Activated CD4-positive, alpha-beta T cell treated with anti-CD3 and anti-CD28 coated beads, Interleukin-2, amount 50 U/mL, for 48 hours (primary cell): ENCODE results near the gene ADCK1.
"Not testable (repeated sequence)": the region's sequence is repeated elsewhere in the genome, so short reads cannot be mapped to it uniquely, and the experiment has no call there.

Source experiments
- DNase-seq, 2 experiments: peaks; one replicate each; pipeline ENCODE4 v3.0.0-alpha.2; 2020

The ADCK1 gene

GRCh38 chr14:77903937-77904617 lies 104.2 kb downstream of the ADCK1 start:
- DNase-seq = no peak

DNA sequence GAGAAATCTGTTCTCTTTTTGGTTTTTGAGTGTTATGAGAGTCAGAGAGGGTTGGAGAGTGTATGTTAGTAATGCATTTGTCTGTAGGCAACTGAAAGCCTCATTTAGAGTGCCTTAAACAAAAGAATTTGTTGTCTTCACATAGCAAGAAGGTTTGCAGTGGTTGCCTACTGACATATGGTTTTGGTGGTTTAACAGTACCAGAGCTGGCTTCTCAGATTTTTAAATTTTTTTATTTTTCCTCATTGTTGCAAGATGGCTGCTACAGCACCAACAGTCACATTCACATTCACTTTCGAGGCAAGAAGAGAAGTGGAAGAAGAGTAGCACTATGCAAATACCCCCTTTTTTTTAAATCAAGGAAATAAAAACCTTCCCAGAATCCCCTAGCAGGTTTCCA lies 106.5 kb downstream of the ADCK1 start:
- DNase-seq = no peak

GRCh38 chr14:77908847-77909246 lies 108.9 kb downstream of the ADCK1 start:
- no peak for DNase-seq

- no peak for DNase-seq
These were observed 110.0 kb downstream of the ADCK1 start for GRCh38 chr14:77909911-77910310.

DNA sequence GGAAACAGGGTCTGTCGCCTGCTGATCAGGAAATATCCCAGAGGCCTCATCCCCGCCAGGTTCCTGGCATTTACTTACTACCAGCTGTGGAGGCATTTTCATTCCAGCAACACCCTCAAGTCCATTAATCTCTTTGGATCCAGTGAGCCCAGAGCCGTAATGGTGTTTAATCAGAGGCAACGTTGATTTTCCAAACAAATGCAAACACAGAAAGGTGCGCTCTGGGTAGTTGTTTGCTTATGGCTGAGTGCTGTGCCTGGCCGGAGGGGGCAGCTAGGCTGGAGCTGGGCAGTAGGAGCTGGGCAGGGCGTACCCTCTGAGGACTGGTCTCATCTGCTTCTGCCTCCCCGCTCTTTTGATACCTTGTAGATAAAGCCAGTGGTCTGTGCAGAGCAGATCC lies 110.6 kb downstream of the ADCK1 start:
- no peak for DNase-seq

DNA sequence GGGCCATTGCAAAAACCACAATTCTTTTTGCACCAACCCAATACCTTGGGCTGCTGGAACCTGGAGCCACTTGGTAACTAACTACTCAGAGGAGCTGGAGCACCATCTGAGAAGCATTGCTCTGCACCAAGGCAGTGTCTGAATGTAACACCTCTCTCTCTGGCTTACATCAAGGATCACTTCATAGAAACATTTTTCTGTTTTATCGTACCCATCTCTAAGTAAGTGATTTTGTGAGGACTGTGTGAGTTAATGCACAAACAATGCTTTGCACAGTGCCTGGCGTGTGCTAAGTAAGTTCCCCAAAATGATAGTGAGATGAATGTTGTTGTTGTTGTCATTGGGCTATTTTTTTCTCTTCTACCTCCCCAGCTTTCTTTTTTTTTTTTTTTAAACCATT lies 111.4 kb downstream of the ADCK1 start:
- DNase-seq = no peak

GRCh38 chr14:77912754-77913556 lies 113.0 kb downstream of the ADCK1 start:
- no peak for DNase-seq

GRCh38 chr14:77914073-77914721 lies 114.3 kb downstream of the ADCK1 start:
- no peak for DNase-seq

GRCh38 chr14:77915390-77915789 lies 115.5 kb downstream of the ADCK1 start:
- DNase-seq = not testable (repeated sequence)

DNA sequence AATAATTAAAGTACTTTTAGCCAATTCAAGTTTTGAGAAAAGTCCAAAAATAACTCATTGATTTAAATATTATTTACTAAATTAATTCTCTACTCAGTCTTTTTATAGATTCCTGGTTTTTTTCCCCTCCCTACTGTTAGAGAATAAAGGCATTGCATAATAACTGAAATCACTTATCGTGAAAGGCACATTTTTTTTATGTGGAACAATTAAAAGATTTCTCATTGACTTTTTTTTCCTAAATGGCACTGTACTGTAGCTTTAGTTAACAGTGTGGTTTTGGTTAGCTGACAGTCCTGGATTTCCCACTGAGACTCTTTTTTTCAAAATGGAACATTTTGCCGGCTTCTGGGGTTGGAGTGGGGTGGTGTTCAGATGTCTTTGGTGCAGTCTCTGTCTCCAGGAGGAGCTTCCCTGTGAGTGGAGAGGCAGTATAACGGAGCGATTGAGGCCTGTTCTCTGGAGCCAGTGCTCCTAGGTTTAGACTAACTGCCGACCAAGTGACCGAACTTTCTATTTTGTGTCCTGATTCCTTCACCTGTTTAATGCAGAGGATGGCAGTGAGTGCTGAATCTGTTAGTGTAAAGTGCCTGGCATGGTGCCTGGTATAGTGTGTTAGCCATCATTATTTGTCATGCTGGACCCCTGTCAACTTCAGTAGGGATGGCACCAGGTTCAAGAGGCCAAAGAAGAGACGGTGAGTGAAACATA lies 117.7 kb downstream of the ADCK1 start:
- no peak for DNase-seq

DNA sequence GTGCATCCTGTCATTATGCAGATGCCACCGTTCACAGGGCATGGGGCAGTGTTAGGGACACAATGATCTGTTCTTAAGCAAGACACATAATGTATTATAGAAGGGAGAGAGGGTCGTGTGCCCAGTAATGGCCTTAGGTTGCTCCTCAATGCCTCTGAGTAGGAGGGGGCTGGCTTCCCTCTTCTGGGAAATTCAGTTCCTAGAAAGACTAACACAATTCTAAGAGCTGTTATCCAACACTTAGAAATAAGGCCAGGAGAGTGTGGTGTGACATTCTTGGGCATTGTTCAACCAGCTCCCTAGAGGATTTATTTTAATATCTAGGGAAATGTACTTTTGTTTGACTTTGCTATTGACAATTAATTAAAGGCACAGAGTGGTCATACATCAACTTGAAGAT lies 118.5 kb downstream of the ADCK1 start:
- DNase-seq = no peak

DNA sequence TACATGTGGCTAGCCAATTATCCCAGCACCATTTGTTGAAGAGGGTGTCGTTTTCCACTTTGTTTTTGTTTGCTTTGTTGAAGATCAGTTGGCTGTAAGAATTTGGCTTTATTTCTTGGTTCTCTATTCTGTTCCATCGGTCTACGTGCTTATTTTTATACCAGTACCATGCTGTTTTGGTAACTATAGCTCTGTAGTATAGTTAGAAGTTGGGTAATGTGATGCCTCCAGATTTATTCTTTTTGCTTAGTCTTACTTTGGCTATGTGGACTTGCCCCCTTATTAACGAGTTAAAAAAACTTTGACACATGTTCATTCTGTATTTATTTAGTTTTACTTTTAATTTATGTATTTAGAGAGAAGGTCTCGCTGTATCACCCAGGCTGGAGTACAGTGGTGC lies 120.4 kb downstream of the ADCK1 start:
- no peak for DNase-seq

DNA sequence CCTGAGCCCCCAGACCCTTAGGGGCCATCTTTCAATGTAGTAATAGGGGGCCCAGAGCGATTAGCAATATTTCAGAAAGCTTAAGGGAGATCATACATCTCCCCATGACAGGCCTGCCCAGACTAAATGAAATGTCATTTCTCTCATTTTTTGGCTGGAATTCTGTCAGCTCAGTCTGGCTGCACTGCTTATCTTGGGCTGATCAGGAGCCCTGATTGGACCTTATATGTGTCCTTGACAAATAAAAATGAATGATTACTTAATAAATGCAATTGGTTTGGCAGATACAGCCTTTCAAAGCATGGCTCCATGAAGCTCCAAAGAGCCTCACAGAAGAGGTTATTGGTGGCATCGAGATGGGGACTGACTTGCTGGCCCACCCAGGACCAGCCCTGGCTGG lies 121.9 kb downstream of the ADCK1 start:
- no peak for DNase-seq

DNA sequence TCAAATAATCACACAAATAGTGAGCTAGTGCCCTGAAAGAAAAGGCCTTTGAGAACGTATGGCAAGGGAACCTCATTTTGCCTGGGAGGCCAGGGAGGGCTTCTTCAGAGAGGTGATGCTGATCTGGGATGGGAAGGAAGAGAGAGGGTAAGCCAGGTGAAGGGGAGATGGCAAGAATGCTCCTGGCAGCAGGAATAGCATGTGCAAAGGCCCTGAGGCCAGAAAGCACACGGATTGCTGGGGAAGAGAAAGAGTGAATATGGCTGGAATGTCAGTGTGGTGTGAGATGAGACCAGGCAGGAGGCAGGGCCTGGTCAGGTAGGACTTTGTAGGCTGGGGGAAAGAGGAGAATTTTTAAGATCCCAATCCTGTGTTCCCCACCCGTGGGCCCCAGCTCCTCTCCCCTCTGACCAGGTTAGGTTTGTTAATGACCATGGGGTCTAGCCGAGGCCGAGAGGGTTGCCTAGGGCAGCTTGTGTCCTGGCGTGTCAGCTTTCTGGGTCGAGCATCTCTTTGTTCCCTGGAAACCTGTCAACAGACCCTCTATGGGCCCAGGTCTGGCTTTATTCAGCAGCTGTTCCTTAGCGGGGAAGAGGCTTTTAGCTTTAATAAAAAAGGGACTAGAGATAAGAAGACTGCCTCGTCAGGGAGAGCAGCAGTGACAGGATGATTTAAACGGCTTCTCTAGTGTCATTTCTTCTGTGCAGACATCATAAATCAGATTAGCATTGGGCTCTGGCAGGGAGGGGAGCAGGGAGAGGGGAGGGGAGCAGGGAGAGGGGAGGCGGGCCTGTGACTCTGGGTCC lies 123.4 kb downstream of the ADCK1 start:
- no peak for DNase-seq

- no peak for DNase-seq
These were observed 124.4 kb downstream of the ADCK1 start for GRCh38 chr14:77924141-77924948.

DNA sequence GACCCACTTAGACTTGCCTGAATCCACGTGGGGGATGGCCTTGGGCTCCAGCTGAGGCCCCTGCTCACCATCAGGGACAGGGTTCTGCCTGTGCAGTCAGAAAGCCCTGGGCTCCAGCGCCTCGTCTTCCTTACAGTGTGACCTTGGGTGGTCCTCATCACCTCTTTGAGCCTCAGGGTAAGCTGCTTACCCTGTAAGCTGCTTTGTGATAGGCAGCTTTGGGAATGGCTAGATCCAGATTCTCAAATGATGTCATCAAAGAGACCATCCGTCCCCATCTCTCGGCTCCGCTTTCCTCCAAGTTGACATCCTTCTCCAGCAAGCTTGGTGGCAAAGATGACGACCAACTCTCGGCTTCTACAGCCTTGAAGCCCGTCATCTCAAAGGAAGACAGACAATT lies 127.0 kb downstream of the ADCK1 start:
- no peak for DNase-seq

DNA sequence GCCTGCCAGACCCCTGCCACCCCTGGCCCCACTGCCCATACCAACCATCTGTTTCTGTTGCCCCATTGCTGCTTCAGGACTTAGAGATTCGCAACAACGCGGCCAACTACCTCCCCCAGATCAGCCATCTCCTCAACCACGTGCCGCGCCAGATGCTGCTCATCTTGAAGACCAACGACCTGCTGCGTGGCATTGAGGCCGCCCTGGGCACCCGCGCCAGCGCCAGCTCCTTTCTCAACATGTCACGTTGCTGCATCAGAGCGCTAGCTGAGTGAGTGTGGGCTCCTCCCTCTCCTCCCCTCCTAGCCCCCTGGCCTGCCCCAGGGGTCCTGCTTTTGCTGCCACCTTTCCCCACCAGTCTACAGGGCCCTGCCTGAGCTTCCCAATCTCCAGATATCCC lies 131.5 kb downstream of the ADCK1 start:
- DNase-seq = no peak

DNA sequence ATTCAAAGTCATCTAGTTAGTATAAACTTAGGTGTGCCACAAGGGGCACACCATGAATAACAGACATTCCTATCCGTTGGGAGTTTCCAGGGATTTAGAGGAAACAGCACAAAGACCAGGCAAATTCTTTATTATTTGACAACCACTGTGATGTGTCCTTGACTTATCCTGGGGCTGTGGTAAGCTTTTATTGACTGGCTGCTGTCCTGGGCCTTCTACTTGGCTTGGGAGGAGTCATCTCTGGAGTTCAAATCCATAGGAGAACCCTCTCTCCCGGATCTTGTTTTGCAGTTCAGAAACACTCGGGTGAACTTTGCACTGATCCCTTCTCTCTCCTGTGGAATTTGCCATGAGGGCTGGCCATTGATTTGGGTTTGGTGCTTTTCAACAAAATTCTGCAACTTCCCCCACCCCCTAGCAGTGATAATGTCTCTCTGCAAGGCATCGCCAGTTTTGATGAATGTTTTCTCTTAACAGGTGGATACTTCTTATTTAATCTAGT lies 136.3 kb downstream of the ADCK1 start:
- no peak for DNase-seq

GRCh38 chr14:77947372-77947771 lies 147.5 kb downstream of the ADCK1 start:
- DNase-seq = no peak

GRCh38 chr14:77950371-77951063 lies 150.6 kb downstream of the ADCK1 start:
- DNase-seq = no peak
